Measurements from ENCODE around the gene KCNC3. TPM values are rescaled to one million over a fixed set of nuclear protein-coding genes. Genes with fewer than 3 reads are reported as not detected.
A peak's percentile ranks its signal among the peaks of the same experiment; 100 is the strongest.
"Not testable (repeated sequence)": the region's sequence is repeated elsewhere in the genome, so short reads cannot be mapped to it uniquely, and the experiment has no call there.

KCNC3 gene
- total RNA-seq, 1 donor from 2014 or later: not detected

DNA sequence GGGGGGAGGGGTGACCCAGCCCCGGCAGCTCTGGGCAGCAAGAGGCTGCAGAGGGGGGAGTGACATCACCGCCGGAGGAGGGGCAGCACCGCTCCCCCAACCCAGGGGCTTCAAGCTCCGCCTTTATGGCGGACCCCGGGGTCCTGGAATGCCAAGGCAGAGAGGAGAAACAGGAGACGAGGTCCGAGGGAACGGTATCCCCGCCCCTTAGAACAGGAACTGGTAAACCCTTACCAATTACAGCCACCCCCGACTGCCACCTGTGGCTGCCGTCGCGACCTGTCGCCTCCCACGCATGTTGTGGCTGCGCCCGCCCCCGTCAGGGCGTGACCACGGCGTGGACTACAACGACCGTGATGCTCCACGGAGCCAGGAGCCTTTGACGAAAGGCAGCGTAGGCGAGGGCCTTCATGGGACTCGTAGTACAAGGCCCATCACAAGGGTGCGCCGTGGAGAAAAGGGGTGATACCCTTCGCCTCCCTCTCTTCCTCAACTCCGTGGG is 4.1 kb upstream of the KCNC3 start:
- TF ChIP-seq, protein P1, sequence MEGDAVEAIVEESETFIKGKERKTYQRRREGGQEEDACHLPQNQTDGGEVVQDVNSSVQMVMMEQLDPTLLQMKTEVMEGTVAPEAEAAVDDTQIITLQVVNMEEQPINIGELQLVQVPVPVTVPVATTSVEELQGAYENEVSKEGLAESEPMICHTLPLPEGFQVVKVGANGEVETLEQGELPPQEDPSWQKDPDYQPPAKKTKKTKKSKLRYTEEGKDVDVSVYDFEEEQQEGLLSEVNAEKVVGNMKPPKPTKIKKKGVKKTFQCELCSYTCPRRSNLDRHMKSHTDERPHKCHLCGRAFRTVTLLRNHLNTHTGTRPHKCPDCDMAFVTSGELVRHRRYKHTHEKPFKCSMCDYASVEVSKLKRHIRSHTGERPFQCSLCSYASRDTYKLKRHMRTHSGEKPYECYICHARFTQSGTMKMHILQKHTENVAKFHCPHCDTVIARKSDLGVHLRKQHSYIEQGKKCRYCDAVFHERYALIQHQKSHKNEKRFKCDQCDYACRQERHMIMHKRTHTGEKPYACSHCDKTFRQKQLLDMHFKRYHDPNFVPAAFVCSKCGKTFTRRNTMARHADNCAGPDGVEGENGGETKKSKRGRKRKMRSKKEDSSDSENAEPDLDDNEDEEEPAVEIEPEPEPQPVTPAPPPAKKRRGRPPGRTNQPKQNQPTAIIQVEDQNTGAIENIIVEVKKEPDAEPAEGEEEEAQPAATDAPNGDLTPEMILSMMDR (IDR thresholded peaks at IDR 0.05; ENCODE audit: insufficient read depth, low read length, severe bottlenecking): no peak
- Histone ChIP-seq H3K36me3 (ENCODE audit: control insufficient read depth, insufficient read depth, low read length) (no peaks in the 10 kb centered on the region), H3K4me3 (ENCODE audit: low read depth, low read length) (peak overlapping the region; percentile 49), H3K27me3 (ENCODE audit: control insufficient read depth, insufficient read depth, low read length) (peaks cover 24% of the 10 kb centered on the region)
- peak; percentile 69 for DNase-seq (ENCODE audit: low read depth)
- FAIRE-seq: no peak

DNA sequence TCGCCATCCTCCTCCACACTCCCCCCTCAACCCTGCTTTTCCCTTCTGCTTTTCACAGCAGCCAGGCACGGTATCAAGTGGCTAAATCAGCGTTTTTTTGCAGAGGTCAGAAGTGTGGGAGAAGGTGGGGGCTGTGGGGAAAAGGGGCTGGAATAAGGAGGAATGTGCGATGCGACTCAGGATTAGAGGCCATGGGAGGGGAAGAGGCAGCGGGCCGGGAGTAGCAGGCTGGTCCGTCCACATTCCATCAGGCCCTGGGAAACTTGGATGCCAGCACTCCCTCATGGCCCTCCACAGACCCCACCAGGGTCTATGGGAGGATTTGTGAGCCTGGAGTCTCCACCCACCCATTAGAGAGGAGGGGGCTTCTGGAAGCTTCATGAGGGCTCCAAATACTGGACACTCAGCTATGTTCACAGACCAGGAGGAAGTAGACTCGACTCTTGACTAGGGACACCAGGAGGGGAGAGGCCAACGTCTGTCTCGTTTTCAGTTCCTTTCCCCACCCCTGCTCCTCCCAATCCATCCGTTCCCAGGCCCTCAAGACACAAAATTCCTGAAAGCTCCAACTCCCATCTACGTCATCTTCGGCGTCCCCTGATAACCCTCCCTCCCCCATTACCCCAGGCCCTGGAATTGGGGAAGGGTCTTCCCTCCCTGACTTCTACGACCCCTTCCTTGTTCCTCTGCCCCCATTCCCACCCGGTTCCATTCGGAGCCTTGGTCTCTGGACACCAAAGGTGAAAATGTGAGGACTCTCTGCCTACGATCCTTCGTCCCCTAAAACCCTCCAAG is 3.3 kb upstream of the KCNC3 start:
- Histone ChIP-seq H3K27me3 (ENCODE audit: control insufficient read depth, insufficient read depth, low read length) (peaks cover 28% of the 10 kb centered on the region), H3K4me3 (ENCODE audit: low read depth, low read length) (no peak overlapping the region), H3K36me3 (ENCODE audit: control insufficient read depth, insufficient read depth, low read length) (no peaks in the 10 kb centered on the region)
- FAIRE-seq (no peak), DNase-seq (ENCODE audit: low read depth) (no peak)
- TF ChIP-seq, protein P1 (IDR thresholded peaks at IDR 0.05; ENCODE audit: insufficient read depth, low read length, severe bottlenecking): no peak

DNA sequence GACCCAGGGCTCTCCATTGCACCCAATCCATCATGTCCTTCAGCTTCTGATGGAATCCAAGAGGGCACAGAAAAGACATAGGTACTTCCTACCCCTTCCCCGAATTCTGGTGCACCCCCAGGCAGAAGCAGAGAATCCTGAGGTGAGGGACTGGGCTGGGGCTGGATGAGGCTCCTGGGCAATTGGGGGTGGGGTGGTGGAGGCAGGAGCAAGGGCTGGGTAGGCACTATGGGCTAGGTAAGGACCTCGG is 2.7 kb upstream of the KCNC3 start:
- Histone ChIP-seq H3K36me3 (ENCODE audit: control insufficient read depth, insufficient read depth, low read length) (no peaks in the 10 kb centered on the region), H3K4me3 (ENCODE audit: low read depth, low read length) (no peak overlapping the region), H3K27me3 (ENCODE audit: control insufficient read depth, insufficient read depth, low read length) (peaks cover 31% of the 10 kb centered on the region)
- DNase-seq (ENCODE audit: low read depth) (no peak), FAIRE-seq (no peak)
- TF ChIP-seq, protein P1 (IDR thresholded peaks at IDR 0.05; ENCODE audit: insufficient read depth, low read length, severe bottlenecking): no peak

DNA sequence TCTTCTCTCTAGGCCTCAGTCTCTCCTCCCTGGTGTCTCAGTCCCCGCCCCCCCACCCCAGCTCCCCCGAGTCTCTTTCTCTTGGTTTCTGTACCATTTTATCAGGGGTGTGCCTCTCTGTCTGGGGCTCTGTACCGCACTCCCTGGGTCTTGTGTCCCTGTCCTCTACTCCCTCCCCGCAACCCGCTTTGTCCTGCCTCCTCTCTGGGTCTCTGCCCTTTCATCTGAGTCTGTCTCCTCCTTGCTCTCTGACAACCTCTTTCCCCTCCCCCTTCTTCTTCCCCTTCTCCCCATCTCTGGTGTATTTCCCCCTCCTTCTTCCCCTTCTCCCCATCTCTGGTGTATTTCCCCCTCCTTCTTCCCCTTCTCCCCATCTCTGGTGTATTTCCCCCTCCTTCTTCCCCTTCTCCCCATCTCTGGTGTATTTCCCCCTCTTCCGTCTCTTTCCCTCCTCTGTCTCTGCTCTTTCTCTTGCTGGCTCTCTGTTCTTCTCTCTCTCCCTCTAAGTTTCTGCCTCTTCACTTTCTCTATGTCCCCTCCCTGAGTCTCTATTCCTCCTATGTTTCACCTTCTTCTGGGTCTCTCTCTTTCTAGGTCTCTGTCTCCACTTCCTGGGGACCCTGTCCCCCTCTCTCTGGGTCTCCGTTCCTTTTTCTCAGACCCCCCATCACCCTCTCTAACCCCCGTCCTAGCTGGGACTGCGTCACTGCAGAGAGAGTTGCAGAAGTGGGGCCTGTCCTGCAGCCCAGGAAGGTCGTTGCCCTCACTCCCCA is 2.2 kb upstream of the KCNC3 start:
- Histone ChIP-seq H3K27me3 (ENCODE audit: control insufficient read depth, insufficient read depth, low read length) (peaks cover 31% of the 10 kb centered on the region), H3K4me3 (ENCODE audit: low read depth, low read length) (no peak overlapping the region), H3K36me3 (ENCODE audit: control insufficient read depth, insufficient read depth, low read length) (no peaks in the 10 kb centered on the region)
- FAIRE-seq (no peak), DNase-seq (ENCODE audit: low read depth) (no peak)
- TF ChIP-seq, protein P1 (IDR thresholded peaks at IDR 0.05; ENCODE audit: insufficient read depth, low read length, severe bottlenecking): no peak

DNA sequence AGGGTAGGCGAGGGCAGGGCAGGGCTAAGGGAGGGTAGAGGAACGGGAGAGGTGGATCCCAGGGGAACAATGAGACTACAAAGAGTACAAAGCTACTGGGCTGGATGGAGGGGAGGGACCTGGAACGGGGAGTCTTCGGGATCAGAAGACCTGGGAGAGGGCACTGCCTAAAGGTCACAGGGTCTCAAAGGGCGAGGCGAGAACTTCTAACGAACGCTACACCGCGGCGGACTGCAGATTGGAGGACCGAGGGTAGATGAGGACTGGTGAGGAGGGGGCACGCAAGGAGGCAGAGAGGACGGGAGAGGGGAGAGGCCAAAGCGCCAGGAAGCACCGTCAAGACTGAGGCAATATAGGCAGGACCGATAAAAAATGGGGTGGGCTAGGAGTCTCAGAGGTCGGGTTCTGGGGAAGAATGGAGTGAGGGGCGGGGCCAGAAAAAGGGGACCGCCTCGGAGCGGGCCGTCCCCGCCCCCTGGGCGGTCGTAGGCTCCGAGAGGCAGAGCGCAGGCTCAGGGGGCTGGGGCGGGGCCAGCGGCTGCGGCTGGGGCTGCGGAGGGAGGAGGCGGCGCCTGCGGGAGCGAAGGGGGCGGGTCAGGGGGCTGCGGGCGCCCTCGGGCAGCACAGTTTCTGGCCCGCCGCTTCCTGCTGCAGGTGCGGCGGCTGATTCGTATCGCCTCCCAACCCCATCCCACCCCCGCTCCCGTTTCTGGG is 1.3 kb upstream of the KCNC3 start:
- FAIRE-seq (no peak), DNase-seq (ENCODE audit: low read depth) (no peak)
- no peaks in the 10 kb centered on the region for H3K36me3 ChIP-seq (ENCODE audit: control insufficient read depth, insufficient read depth, low read length)
- TF ChIP-seq, protein P1 (IDR thresholded peaks at IDR 0.05; ENCODE audit: insufficient read depth, low read length, severe bottlenecking): no peak
- no peak overlapping the region for H3K4me3 ChIP-seq (ENCODE audit: low read depth, low read length)
- H3K27me3 ChIP-seq (ENCODE audit: control insufficient read depth, insufficient read depth, low read length): peaks cover 31% of the 10 kb centered on the region

DNA sequence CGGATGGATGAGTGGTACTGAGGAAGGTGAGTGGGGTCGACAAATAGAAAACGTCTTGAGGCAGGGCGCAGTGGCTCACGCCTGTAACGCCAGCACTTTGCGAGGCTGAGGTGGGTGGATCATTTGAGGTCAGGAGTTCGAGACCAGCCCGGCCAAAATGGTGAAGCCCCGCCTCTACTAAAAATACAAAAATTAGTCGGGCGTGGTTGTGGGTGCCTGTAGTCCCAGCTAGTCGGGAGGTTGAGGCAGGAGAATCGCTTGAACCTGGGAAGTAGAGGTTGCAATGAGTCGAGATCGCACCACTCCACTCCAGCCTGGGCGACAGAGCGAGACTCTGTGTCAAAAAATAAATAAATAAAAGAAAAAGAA is 733 bp upstream of the KCNC3 start:
- not testable (repeated sequence) for DNase-seq (ENCODE audit: low read depth); H3K36me3 ChIP-seq (ENCODE audit: control insufficient read depth, insufficient read depth, low read length); FAIRE-seq; H3K4me3 ChIP-seq (ENCODE audit: low read depth, low read length)
- H3K27me3 ChIP-seq (ENCODE audit: control insufficient read depth, insufficient read depth, low read length): peaks cover 31% of the 10 kb centered on the region
